Activated gamma-delta T cell (primary cell): Measurements from ENCODE around the gene PTGR2.
"Not testable (repeated sequence)": the region's sequence is repeated elsewhere in the genome, so short reads cannot be mapped to it uniquely, and the experiment has no call there.

Source experiments
- DNase-seq: peaks from one replicate; lab custom pipeline; 2025; lab: John Stamatoyannopoulos, UW

PTGR2 gene

GRCh38 chr14:73886449-73887317 is 35.1 kb downstream of the PTGR2 start, which contains the start of gene ZNF410:
TSS of gene ZNF410 (plus strand) at chr14:73886859. CDS start at chr14:73892176, 5,317 bp downstream.
- peak; percentile 82 for DNase-seq

- no peak for DNase-seq
Observed at GRCh38 chr14:73887318-73887616, 35.6 kb downstream of the PTGR2 start.

GRCh38 chr14:73887694-73888459 is 36.2 kb downstream of the PTGR2 start:
- no peak for DNase-seq

GRCh38 chr14:73888460-73888725 is 36.8 kb downstream of the PTGR2 start:
- DNase-seq, result no peak

- no peak for DNase-seq
Observed at GRCh38 chr14:73888971-73889370, 37.3 kb downstream of the PTGR2 start.

GRCh38 chr14:73889376-73889775 is 37.7 kb downstream of the PTGR2 start:
- no peak for DNase-seq

GRCh38 chr14:73894180-73894687 is 42.6 kb downstream of the PTGR2 start:
- not testable (repeated sequence) for DNase-seq

GRCh38 chr14:73895939-73896338 is 44.3 kb downstream of the PTGR2 start:
- no peak for DNase-seq

- no peak for DNase-seq
Observed at GRCh38 chr14:73896521-73896920, 44.9 kb downstream of the PTGR2 start.

GRCh38 chr14:73903028-73903427 is 51.4 kb downstream of the PTGR2 start:
- no peak for DNase-seq

- DNase-seq, result no peak
Observed at GRCh38 chr14:73909681-73910080, 58.0 kb downstream of the PTGR2 start.

- no peak for DNase-seq
Observed at GRCh38 chr14:73913256-73913655, 61.6 kb downstream of the PTGR2 start.

GRCh38 chr14:73916324-73916723 is 64.7 kb downstream of the PTGR2 start:
- no peak for DNase-seq

- not testable (repeated sequence) for DNase-seq
Observed at GRCh38 chr14:73919457-73919856, 67.8 kb downstream of the PTGR2 start.

GRCh38 chr14:73924337-73924736 is 72.7 kb downstream of the PTGR2 start:
- no peak for DNase-seq
